LHCN-M2 (cell line): Measurements from ENCODE around the gene NTM. TPM values are rescaled to one million over a fixed set of nuclear protein-coding genes. Genes with fewer than 3 reads are reported as not detected.

ENCODE experiments used
- DNase-seq: peaks from one replicate; pipeline ENCODE4 v3.0.0-alpha.2; 2012; ENCODE audit warnings: low read depth
- polyA plus RNA-seq: library from polyadenylated mRNA; unstranded; fragments of >200 nt; gene quantifications from one replicate; pipeline ENCODE4 v1.2.1, GENCODE V29; 2012; ENCODE audit warnings: missing spikeins
- total RNA-seq: library from RNA; depleted of rRNA; stranded (reverse); fragments of >200 nt; gene quantifications from 2 replicates; pipeline ENCODE4 v1.2.3, GENCODE V29; 2014; rRNA removed

NTM gene
- 45.6 and 50.4 TPM in 2 replicates for total RNA-seq
- polyA plus RNA-seq = 111 TPM

- peak; percentile 78 for DNase-seq
These were observed at the start of gene NTM for GRCh38 chr11:131370090-131370751. NTM (plus strand) TSS chr11:131370615.

DNA sequence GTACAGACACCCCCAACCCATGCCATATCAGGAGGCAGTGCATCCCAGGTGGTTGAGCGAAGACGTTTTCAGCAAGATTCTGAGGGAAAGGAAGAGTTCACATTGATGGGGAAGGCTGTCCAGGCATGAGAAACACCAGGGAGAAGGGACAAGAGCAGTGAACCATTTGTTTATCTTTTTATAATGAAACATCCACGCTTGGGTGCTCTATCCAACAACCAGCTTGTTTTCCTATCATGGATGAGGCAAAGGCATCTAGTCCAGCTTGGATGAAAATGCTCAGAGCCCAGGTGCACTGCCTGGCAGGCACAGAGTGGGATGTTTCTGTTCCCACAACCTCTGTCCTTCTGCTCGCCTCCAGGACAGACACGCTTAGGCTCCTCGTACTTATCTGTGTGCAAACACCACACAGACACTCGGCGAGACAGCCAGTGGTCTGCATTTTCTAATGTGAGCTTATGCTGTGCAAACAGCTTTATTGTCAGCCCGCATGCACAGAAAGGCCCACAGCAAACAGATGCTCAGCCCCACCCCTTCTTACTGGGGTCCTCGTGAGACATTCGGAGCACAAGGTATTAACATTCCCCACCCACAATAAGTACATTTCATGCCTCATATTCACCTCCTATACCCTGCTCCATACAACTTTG is 45.4 kb upstream of the NTM start:
- no peak for DNase-seq

DNA sequence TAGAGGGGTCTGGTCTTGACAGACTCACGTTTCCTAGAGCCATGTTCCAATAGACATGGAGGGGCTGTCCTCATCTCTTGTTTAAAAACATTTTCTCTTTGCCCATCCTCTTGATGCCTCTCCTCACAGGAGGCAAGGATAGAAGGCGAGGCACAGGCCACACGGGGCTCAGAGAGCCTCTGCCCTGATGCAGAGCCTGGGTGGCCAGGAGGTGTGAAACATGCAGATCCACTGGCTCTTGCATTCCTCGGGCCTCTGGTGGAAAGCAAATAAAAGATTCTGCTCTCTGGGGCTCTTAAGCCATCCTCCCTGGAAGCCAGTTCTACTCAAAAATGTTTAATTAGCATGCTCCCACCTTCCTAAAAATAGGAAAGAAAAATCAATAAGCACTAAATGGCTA is 43.6 kb upstream of the NTM start:
- DNase-seq = no peak

GRCh38 chr11:131327421-131327820 is 43.0 kb upstream of the NTM start:
- peak; percentile 8 for DNase-seq

GRCh38 chr11:131328843-131329242 is 41.6 kb upstream of the NTM start:
- DNase-seq = no peak

DNA sequence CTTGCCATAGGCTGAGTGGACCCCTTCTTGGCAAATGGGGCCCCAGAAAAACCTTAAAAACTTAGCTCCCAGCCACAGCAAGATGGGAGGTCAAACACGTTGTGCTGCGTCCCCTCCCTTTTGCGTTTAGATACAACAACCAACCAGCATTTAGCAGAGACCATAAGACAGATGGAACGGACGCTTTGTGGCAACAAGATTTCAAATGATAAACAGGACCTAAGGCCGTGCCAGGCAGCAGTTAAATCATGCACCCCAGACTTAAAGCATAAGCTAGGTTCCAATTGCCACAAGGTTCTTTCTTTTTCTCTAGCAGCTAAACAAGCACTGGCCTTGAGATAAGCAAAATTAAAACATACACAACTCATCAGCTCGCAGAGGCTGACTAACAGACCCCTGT is 39.4 kb upstream of the NTM start:
- DNase-seq = no peak

DNA sequence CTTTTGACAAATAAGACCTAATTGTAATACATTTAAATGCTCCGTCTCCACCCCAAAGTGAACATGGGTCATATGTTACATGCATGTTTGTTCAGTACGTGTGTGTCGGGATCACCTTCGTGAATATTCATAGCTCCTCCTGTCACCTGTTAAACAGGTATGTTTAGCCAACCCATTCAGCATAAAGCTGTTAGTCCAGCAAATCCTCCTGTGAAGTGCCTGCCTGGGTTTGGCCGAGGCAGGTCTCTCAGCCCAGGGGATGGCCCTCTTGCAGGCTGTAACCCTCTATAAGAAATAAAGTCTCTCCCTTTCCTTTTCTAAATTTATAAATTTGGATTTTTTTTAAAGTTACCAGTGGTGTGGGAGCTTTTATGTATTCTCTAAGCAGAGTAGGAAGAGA is 38.9 kb upstream of the NTM start:
- DNase-seq = no peak

- DNase-seq = no peak
These were observed 35.8 kb upstream of the NTM start for GRCh38 chr11:131334601-131335000.

- peak; percentile 86 for DNase-seq
These were observed 28.5 kb upstream of the NTM start for GRCh38 chr11:131341900-131342299.

- peak; percentile 62 for DNase-seq
These were observed 28.0 kb upstream of the NTM start for GRCh38 chr11:131342442-131342841.

- DNase-seq = no peak
These were observed 25.0 kb upstream of the NTM start for GRCh38 chr11:131345406-131345805.

GRCh38 chr11:131349368-131350086 is 20.9 kb upstream of the NTM start:
- no peak for DNase-seq

DNA sequence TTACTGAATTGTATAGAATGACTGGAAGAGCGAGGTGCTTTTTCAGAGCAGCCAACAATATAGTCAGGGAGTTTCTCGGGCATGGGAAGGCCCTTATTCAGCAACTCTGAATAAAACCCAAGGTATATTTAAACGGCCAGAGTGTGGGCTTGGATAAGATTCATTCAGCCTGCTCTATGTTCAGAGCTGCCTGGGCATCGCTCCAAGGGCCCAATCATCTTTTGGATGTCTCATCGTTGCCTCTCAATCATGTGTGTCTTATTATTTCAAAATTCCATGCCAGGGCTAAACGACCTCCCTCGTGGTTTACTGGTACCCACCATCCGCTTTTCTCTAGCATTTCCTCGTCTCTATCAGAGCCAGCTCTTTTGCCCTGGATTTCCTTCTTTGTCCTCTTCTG is 19.5 kb upstream of the NTM start:
- DNase-seq = peak; percentile 33

DNA sequence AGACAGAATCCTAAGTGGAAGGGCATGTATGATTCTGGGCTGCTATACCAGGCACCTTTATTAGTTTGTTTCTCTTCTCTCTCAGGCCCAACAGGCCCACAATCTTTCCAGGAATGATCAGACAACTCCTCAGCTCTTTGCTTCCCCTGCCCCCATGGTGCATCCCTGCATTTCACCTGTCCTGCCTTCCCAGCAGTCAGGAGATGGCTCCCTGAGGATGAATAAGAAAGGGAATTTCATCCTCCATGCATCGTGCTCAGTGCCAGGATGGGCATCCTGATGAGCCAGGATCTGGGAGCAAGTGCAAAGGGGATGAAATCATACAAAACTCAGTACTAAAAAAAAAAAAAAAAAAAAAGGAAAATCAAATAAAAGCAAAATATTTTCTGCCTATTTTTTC is 18.6 kb upstream of the NTM start:
- DNase-seq = no peak

- peak; percentile 27 for DNase-seq
These were observed 16.6 kb upstream of the NTM start for GRCh38 chr11:131353766-131354165.

- no peak for DNase-seq
These were observed 16.1 kb upstream of the NTM start for GRCh38 chr11:131354251-131354701.

- DNase-seq = peak; percentile 85
These were observed 14.2 kb upstream of the NTM start for GRCh38 chr11:131356206-131356605.

GRCh38 chr11:131365329-131365930 is 5.0 kb upstream of the NTM start:
- DNase-seq = no peak

- DNase-seq = no peak
These were observed 731 bp downstream of the NTM start for GRCh38 chr11:131370901-131371790.

DNA sequence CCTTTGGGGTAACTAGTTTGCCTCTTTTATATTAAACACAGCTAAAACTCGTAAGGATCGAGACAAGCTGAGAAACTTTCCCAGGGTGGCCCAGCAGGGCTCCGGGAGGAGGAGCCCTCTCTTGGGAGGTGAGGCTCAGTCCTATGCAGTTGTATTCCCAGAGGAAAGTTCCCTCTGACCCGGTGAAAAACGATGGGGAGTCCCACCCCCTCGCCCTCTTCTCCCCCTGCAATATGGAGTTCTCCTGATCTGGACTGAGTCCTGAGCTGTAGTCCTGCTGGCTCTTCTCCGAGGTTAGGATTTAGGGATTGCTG is 1.3 kb downstream of the NTM start:
- no peak for DNase-seq

- no peak for DNase-seq
These were observed 2.0 kb downstream of the NTM start for GRCh38 chr11:131372234-131372962.
